T-helper 22 cell (primary cell): ENCODE results near the gene UPF1.
"Not testable (repeated sequence)": the region's sequence is repeated elsewhere in the genome, so short reads cannot be mapped to it uniquely, and the experiment has no call there.

ENCODE experiments used
- DNase-seq: peaks from one replicate; pipeline ENCODE4 v3.0.0-alpha.2; 2020; ENCODE audit warnings: low read depth

The UPF1 gene

GRCh38 chr19:18898607-18899408 is 67.0 kb downstream of the UPF1 start:
- DNase-seq = no peak

- DNase-seq = no peak
These were observed 68.1 kb downstream of the UPF1 start for GRCh38 chr19:18899624-18900560.

DNA sequence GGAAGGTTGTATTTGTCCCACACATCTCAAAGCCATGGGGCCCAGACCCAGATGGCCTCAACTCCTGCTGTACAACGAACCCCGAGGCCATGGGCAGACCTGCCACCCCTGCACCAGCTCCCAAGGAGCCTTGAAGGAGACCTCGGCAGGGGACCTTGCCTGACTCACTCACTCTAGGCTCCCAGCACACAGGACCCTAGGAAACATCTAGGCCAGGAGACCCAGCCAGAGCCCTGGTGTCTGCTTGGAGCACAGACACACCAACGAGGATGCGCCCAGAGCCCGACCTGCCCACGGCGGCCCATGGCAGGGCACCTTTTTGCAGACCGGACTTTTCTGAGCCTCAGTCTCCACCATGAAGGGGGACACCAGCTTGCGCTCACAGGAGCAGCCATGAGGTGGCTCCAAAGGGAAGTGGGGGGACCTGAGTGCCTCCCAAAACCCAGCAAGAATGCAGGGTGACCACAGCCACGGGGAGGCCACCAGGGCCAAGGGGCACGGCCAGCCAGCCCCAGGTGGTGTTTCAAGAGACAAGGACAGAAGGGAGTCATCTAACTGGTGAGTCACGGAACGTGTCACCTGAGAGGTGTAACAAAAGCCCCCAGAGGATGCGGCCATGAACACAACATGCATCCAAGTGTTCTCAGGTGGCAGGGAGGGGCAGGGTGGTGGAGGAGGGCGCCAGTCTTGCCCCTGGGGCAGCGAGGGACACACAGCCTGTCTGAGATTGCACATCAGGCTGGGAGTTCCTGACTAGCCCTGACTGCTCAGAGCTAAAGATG is 69.1 kb downstream of the UPF1 start:
- no peak for DNase-seq

GRCh38 chr19:18901491-18901890 is 69.7 kb downstream of the UPF1 start:
- no peak for DNase-seq

DNA sequence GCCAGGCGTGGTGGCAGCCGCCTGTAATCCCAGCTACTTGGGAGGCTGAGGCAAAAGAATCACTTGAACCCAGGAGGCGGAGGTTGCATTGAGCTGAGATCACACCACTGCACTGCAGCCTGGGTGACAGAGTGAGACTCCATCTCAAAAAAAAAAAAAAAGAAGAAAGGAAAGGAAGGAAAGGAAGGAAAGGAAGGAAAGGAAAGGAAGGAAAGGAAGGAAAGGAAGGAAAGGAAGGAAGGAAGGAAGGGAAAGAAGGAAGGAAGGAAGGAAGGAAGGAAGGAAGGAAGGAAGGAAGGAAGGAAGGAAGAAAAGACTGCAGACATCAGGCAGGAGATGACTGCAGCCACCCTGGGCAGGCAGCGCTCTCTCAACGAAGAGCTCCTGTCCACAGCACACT is 70.8 kb downstream of the UPF1 start:
- DNase-seq = not testable (repeated sequence)

- DNase-seq = no peak
These were observed 71.6 kb downstream of the UPF1 start for GRCh38 chr19:18903156-18904037.

GRCh38 chr19:18904334-18905057 is 72.7 kb downstream of the UPF1 start:
- no peak for DNase-seq

GRCh38 chr19:18905058-18905456 is 73.3 kb downstream of the UPF1 start:
- no peak for DNase-seq

DNA sequence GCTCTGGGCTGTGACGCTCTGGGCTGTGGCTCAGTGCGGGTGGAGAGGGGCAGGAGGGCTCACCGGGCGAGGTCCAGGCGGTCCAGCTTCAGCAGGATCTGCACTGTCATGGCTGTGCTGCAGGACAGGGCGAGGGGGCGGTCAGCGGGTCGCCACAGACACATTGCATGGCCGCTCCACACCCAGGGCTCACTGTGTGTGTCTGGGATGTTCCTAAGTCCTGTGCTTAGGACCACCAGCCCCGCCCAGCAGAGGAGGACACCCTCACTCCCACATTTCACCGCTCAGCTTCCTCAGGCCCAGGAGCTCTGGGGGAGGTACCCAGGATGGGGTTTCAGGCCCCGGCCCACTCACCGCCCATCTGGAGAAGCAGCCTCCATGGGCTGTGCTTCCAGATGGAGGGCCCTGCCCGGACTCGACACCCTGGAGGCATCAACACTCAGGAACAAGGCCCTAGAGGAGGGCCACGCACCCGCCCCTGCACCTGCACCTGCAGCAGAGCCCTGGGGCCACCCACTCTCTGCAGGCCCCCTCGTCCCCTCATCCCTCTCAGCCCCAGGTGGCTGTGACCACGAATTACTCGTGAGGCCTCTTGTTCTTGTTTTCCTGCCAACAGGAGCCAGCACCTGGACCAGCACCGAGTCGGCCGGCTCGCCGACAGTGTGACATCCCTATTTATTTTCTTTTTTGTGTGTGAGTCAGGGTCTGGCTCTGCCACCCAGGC is 73.9 kb downstream of the UPF1 start:
- no peak for DNase-seq

DNA sequence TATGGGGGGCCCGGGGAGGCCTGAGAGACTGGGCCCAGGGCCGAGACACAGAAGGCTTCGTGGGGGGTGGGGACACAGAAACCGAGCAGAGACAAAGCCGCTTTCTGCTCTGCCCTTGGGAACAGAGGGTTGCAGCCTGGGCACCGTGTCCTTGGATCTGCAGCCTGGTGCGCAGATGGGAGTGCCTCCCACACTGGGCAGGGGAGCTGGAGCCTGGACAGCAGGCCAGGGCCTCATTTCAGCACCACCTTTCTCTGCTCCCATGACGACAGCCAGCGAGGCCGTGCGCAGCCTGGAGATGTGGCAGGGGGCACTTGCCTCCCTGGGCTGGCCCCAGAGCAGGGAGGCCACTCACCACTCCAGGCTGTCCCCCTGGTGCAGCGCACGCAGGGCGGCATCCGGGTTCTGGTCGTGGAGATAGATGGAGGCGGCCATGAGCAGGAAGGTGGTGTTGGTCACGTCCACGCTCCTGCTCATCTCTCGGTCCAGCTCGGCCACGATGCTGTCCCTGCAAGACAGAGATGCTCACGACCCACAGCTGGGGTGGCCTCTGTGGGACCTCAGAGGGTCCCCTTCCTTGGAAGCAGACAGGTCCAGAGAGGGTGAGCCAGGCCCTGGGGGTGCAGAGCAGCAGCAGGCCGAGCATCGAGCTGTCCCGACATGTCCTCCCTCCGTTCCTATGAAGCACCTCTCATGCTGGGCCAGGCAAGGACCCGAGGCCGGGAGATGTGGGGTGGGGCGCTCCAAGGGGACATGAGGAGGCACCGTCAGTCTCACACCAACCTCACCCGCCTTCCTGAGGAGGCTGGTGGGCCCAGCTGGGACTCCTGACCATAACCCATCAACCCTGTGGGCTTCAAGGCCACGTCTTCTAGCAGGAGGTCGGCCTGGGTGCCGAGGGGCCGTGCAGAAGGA is 75.1 kb downstream of the UPF1 start:
- no peak for DNase-seq

GRCh38 chr19:18908917-18909619 is 77.3 kb downstream of the UPF1 start:
- no peak for DNase-seq

DNA sequence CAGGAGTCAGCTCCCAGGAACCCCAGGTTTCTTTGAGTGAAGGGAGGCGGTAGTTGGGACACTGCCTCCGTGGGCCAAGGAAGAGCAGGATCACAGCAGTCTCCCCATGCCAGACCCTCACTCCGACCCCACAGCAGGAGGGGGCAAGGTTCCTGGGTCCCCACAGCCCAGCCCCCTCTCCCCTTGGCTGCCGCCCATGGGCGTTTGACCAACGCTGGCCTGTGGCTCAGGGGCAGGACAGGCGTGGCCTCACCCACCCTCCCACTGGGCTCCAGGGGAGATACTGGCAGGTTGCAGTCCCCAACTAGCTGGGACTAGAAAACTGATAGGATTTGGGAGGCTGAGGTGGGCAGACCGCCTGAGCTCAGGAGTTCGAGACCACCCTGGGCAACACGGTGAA is 78.3 kb downstream of the UPF1 start:
- DNase-seq = no peak

DNA sequence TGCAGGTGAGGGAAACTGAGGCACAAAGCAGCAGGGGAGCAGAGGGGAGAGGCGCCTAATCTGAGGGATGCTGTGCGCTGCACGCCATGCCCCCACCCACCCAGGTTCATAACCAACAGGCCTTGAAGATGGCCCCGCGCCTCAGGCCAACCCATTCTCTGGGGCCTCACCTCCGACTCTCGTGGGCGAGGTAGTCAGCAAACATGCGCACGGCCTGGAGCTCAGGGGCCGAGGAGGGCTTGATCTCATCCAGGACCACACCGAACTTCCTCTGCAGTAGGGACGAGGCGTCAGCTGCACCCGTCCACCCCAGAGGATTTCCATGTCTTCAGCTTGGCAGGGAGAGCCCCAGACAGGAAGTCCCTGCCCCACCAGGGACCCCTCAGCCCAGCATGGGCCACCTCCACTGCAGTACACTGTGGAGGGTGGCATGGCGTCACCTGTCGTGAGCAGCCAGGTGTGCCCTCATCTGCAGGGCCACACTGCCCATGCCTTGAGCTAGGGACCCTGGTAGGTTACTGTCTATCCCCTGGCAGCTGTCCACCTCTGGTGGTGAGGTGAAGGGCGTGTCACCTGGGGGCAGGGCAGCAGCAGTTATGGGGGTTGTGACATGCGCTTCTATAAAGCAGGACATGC is 79.2 kb downstream of the UPF1 start:
- DNase-seq = no peak

GRCh38 chr19:18912933-18913332 is 81.2 kb downstream of the UPF1 start:
- DNase-seq = no peak

- no peak for DNase-seq
These were observed 81.7 kb downstream of the UPF1 start for GRCh38 chr19:18913466-18913865.

DNA sequence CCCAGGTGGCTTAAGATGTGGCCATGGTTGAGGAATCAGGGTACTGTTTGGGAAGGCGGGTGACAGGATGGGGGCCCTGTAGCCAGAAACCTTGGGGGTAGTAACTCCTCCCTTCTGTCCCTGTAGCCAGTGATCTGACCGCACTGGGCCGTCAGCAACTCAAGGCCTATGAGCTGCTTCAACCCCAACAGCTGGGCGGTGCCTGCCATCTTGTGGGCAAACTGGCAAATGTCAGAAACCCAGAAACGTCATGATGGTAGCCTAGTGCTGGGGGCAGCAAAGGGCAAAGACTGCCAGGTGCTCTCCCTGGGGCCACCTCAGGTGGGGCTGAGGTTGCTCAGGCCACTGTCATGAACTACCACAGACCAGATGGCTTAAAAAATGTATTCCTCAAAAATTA is 83.9 kb downstream of the UPF1 start:
- DNase-seq = no peak

DNA sequence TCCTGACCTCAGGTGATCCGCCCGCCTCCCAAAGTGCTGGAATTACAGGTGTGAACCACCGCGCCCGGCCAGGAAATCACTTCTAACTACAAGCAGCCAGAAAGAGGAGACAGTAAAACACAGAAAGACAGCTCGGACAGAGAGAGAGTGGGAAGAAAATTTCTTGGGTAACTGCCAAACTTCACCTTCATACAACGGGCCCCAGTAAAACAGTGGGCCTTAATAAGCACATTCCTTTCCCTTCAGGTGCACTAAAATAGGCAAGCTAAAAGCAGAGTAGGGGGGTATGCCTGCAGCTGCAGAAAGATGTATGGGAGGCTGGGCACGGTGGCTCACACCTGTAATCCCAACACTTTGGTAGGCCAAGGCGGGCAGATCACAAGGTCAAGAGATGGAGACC is 85.8 kb downstream of the UPF1 start:
- not testable (repeated sequence) for DNase-seq
